Measurements from ENCODE around the gene PGM2L1. TPM values are rescaled to one million over a fixed set of nuclear protein-coding genes. Genes with fewer than 3 reads are reported as not detected.

The PGM2L1 gene
- total and polyA plus RNA-seq, 2 of the 4 experiments (the other 2 are of a cell fraction): 0.72 to 1.8 TPM

DNA sequence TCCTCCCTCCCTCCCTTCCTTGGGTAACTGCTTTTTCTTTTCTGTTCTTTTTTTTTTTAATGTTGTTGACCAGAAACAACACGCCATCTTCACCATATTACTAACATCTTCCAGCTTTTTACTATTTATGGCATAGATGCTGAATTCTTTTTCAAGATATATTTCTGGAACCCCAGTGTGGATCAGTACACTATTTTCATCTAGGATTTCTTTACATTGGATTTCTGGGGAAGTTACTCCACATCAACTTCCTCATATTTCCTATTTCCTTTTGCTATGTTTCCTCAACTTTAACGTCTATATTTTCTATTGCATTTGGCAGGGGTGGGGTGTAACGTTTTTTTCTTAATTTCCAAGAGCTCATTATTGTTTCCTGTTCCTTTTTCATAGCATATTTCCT lies 7.0 kb downstream of the PGM2L1 start:
- intact Hi-C loops (cut with micrococcal nuclease): no loop called here
- Histone ChIP-seq H3K9me3 (ENCODE audit: control insufficient read depth, insufficient read depth, low read length) (no peaks in the 10 kb centered on the region), H2BK120ac (ENCODE audit: low read depth, low read length) (no peak overlapping the region), H3K36me3 (ENCODE audit: control insufficient read depth, insufficient read depth, low read length) (no peaks in the 10 kb centered on the region), H3K27me3 (ENCODE audit: control insufficient read depth, insufficient read depth, low read length) (no peaks in the 10 kb centered on the region), H2AFZ (replicated peaks; ENCODE audit: low read length, poor library complexity) (no peak overlapping the region), H3K14ac (replicated peaks; ENCODE audit: low read depth, low read length) (no peak overlapping the region), H4K91ac (ENCODE audit: insufficient read depth, low read depth, low read length) (no peak overlapping the region), H3K56ac (ENCODE audit: extremely low read depth, insufficient read depth, low read length) (no peak overlapping the region), H3K4ac (ENCODE audit: low read depth, low read length) (no peak overlapping the region), H3K79me1 (ENCODE audit: low read depth in 1 of 2, low read length in 2 of 2) (peaks cover 0 to 2% of the 10 kb centered on the region in 2 experiments; a peak in 1 of 4 replicates), H3K27ac (ENCODE audit: insufficient read depth, low read length) (no peak overlapping the region), H3K9ac (ENCODE audit: low read depth, low read length) (no peak overlapping the region), H3K23ac (ENCODE audit: low read depth, low read length) (no peak overlapping the region), H2BK20ac (ENCODE audit: low read depth, low read length) (no peak overlapping the region), H4K20me1 (ENCODE audit: insufficient read depth, low read length) (no peaks in the 10 kb centered on the region), H2BK15ac (ENCODE audit: low read depth, low read length) (no peak overlapping the region), H3K9me1 (ENCODE audit: insufficient read depth, low read length) (no peaks in the 10 kb centered on the region), H3K18ac (ENCODE audit: low read depth, low read length) (no peak overlapping the region), H4K5ac (ENCODE audit: low read depth, low read length) (no peak overlapping the region), H2BK5ac (ENCODE audit: low read depth, low read length, poor library complexity, severe bottlenecking) (no peak overlapping the region), H3K4me3 (ENCODE audit: insufficient read depth, low read depth, low read length) (no peak overlapping the region), H2AK5ac (ENCODE audit: low read depth, low read length) (no peak overlapping the region), H2AK9ac (replicated peaks; ENCODE audit: low read depth, low read length, poor library complexity) (no peak overlapping the region), H3K4me2 (ENCODE audit: low read depth, low read length) (no peak overlapping the region), H4K8ac (ENCODE audit: low read depth in 2 of 2, low read length in 2 of 2) (no peak overlapping the region), H3K4me1 (ENCODE audit: control insufficient read depth, insufficient read depth, low read length) (peaks cover 2% of the 10 kb centered on the region; the same call in 1 of the 2 replicates)
- in situ Hi-C loops (cut with MboI; ENCODE audit: low sequenced_read_pairs): no loop called here
- ChIA-PET POLR2A (ENCODE audit: unreplicated experiment) (no interaction called here), CTCF (no interaction called here)
- no TSS peak for BruUV-seq (replicated peaks)
- DNase-seq: no peak
- no CpG with 5 or more reads among the region's 3 CpGs for WGBS, 2 experiments (ENCODE audit: extremely low coverage in 2 of 2, insufficient read length in 1 of 2)
- dilution Hi-C loops (cut with HindIII; ENCODE audit: low sequenced_read_pairs, unreplicated experiment): no loop called here
- TF ChIP-seq, protein P1, sequence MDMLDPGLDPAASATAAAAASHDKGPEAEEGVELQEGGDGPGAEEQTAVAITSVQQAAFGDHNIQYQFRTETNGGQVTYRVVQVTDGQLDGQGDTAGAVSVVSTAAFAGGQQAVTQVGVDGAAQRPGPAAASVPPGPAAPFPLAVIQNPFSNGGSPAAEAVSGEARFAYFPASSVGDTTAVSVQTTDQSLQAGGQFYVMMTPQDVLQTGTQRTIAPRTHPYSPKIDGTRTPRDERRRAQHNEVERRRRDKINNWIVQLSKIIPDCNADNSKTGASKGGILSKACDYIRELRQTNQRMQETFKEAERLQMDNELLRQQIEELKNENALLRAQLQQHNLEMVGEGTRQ (IDR thresholded peaks at IDR 0.05; ENCODE audit: low read depth, low read length): no peak
- no peak for TF ChIP-seq RAD21 (IDR thresholded peaks at IDR 0.05; ENCODE audit: low read length)
- no peak for TF ChIP-seq RCOR1 (IDR thresholded peaks at IDR 0.05; ENCODE audit: insufficient replicate concordance, low read length)
- no peak for TF ChIP-seq CEBPB (IDR thresholded peaks at IDR 0.05; ENCODE audit: low read depth, low read length)
- TF ChIP-seq BHLHE40 (IDR thresholded peaks at IDR 0.05; ENCODE audit: low read depth, low read length): no peak
- TF ChIP-seq, protein P2, sequence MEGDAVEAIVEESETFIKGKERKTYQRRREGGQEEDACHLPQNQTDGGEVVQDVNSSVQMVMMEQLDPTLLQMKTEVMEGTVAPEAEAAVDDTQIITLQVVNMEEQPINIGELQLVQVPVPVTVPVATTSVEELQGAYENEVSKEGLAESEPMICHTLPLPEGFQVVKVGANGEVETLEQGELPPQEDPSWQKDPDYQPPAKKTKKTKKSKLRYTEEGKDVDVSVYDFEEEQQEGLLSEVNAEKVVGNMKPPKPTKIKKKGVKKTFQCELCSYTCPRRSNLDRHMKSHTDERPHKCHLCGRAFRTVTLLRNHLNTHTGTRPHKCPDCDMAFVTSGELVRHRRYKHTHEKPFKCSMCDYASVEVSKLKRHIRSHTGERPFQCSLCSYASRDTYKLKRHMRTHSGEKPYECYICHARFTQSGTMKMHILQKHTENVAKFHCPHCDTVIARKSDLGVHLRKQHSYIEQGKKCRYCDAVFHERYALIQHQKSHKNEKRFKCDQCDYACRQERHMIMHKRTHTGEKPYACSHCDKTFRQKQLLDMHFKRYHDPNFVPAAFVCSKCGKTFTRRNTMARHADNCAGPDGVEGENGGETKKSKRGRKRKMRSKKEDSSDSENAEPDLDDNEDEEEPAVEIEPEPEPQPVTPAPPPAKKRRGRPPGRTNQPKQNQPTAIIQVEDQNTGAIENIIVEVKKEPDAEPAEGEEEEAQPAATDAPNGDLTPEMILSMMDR (conservative IDR thresholded peaks at IDR 0.05; ENCODE audit: low read depth, low read length): no peak
- no peak for TF ChIP-seq RFX5 (IDR thresholded peaks at IDR 0.05; ENCODE audit: low read depth, low read length)
- no peak for TF ChIP-seq POLR2A (IDR thresholded peaks at IDR 0.05; ENCODE audit: low read depth, low read length)
- TF ChIP-seq FOS (IDR thresholded peaks at IDR 0.05; ENCODE audit: low read depth, low read length): no peak
- TF ChIP-seq SMC3 (IDR thresholded peaks at IDR 0.05; ENCODE audit: low read depth, low read length): no peak
- no peak for TF ChIP-seq CHD1 (IDR thresholded peaks at IDR 0.05; ENCODE audit: low read depth, low read length)
- TF ChIP-seq MAFK (IDR thresholded peaks at IDR 0.05; ENCODE audit: low read depth, low read length): no peak
- TF ChIP-seq MXI1 (IDR thresholded peaks at IDR 0.05; ENCODE audit: borderline replicate concordance, low read depth, low read length): no peak
- TF ChIP-seq NFE2L2 (IDR thresholded peaks at IDR 0.05; ENCODE audit: low read depth, low read length): no peak
- TF ChIP-seq ELK1 (IDR thresholded peaks at IDR 0.05; ENCODE audit: borderline replicate concordance, low read depth, low read length): no peak
- no peak for TF ChIP-seq MAZ (IDR thresholded peaks at IDR 0.05; ENCODE audit: borderline replicate concordance, low read depth, low read length)
- no peak for ATAC-seq (ENCODE audit: low read depth)
